ENCODE results near the gene CPVL.

CPVL gene

GRCh38 chr7:29013082-29013695, 133.1 kb downstream of the CPVL start:
- in situ Hi-C loops (cut with HindIII; ENCODE audit: low sequenced_read_pairs): no loop called here

- in situ Hi-C loops (cut with HindIII; ENCODE audit: low sequenced_read_pairs): no loop called here
Observed at GRCh38 chr7:29009947-29010346, 136.4 kb downstream of the CPVL start.

DNA sequence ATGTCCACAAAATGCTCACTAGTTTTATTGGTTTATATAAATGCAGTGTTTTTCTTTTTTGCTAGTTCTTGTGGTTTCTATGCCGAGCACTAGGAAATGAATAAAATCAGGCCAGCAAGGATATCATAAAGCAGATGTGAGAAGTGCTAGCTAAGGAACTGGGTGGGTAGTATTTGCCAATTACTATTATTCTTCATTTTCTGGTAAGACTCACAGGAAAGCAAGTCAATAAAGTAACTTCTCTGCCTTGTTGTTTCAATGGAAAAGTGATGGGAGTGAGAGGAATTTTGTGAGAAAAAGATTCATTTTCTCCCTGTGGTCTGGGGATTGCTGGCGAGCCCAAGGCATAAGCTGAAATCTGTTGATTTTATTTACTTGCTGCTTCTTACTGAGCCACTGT, 137.7 kb downstream of the CPVL start:
- in situ Hi-C loops (cut with HindIII; ENCODE audit: low sequenced_read_pairs): no loop called here

DNA sequence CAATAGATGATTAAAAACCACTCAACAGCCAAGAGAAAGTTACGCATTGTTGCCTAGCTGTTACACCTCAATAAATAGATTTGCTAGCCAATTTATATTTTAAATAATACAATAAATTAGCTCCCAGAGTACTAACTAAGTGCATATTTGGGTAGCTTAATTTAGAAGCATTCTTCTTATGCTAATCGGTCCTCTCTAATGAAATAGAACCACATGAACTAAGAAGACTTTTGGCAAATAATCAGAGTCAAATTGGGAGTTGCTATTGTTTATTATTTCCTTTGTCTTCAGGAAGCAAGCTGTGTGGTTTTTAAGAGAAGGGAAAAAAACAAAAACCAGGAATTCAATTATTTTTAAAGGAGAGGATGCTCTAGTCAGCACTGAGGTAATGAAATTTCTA, 139.2 kb downstream of the CPVL start:
- in situ Hi-C loops (cut with HindIII; ENCODE audit: low sequenced_read_pairs): no loop called here

DNA sequence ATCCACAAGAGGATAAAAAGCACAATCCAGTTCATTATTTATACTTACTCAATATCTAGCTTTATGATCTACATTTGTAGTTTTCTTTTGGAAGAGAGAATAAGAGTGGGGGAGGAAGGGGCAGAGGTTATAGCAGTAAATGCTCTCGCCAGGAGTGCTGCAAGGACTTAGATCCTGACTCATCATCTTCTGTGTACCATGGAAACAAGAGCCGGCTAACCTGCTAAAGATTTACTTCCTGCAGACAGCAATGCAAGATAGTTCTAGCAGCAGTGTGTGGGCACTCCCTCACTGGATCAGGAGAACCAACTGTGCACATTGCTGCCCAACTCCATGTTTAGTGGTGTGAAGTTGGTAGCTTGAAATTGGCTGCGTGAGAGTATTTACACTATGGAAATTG, 140.5 kb downstream of the CPVL start:
- in situ Hi-C loops (cut with HindIII; ENCODE audit: low sequenced_read_pairs): no loop called here

GRCh38 chr7:29005406-29005805, 140.9 kb downstream of the CPVL start:
- in situ Hi-C loops (cut with HindIII; ENCODE audit: low sequenced_read_pairs): no loop called here

GRCh38 chr7:29003703-29004102, 142.6 kb downstream of the CPVL start:
- in situ Hi-C loops (cut with HindIII; ENCODE audit: low sequenced_read_pairs): no loop called here

GRCh38 chr7:29000717-29001076, 145.6 kb downstream of the CPVL start:
- in situ Hi-C loops (cut with HindIII; ENCODE audit: low sequenced_read_pairs): no loop called here

DNA sequence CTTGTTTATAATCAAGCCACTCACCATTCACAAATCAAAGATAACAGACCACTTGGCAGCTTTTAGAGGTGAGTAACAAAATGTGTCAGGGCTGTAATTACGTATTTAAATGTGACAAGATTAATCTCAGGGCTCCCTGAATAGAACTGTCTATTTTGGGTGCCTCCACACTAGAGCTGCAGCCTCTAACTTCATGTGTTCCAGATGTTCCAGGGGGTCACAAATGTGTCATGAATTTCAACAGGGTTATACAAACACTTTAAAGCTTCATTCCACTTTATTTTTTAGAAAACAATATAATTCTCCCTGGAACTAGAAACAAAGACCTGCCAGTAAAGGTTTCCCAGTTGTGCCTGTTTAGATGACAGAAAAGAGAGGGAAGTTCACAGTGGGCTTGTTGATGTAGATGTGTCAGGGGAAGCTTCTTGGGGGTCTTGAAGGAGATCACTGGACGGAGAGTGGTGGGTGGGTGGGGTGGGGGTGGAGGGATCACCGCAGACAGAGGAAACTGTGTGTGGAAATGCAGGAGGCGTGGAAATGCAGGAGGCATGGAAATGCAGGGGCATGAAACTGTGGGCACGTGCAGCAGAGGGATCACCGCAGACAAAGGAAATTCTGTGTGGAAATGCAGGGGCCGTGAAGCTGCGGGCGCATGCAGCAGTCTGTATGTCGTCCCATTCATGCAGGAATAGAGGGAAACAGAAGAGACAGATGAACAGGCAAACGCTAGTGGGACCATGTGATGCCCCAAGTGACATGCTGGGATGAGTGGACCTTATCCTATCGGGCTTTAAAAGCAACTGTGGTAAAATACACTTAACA, 146.2 kb downstream of the CPVL start:
- in situ Hi-C loops (cut with HindIII; ENCODE audit: low sequenced_read_pairs): no loop called here

- in situ Hi-C loops (cut with HindIII; ENCODE audit: low sequenced_read_pairs): no loop called here
Observed at GRCh38 chr7:28999427-28999826, 146.9 kb downstream of the CPVL start.

GRCh38 chr7:28998105-28998504, 148.2 kb downstream of the CPVL start:
- in situ Hi-C loops (cut with HindIII; ENCODE audit: low sequenced_read_pairs): no loop called here

GRCh38 chr7:28996836-28997235, 149.5 kb downstream of the CPVL start:
- in situ Hi-C loops (cut with HindIII; ENCODE audit: low sequenced_read_pairs): no loop called here

GRCh38 chr7:28993371-28993770, 153.0 kb downstream of the CPVL start:
- in situ Hi-C loops (cut with HindIII; ENCODE audit: low sequenced_read_pairs): no loop called here

DNA sequence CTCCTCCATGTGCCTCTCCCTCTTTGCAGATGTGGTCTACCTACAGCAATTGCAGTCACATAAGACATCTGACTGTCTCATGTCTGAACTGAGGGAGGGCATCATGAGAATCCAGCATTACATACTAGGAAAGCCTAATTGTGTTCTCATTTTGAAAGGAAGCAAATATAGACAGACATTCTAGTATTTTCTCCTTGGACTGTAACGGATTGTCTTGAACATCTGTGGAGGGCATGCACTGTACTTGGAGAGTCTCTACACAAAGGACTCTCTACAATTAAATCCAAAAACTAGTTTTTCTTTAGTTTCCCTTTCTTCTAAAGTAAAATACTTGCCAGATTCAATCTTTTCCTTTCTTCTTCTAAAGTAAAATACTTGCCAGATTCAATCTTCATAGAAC, 153.5 kb downstream of the CPVL start:
- in situ Hi-C loops (cut with HindIII; ENCODE audit: low sequenced_read_pairs): no loop called here

DNA sequence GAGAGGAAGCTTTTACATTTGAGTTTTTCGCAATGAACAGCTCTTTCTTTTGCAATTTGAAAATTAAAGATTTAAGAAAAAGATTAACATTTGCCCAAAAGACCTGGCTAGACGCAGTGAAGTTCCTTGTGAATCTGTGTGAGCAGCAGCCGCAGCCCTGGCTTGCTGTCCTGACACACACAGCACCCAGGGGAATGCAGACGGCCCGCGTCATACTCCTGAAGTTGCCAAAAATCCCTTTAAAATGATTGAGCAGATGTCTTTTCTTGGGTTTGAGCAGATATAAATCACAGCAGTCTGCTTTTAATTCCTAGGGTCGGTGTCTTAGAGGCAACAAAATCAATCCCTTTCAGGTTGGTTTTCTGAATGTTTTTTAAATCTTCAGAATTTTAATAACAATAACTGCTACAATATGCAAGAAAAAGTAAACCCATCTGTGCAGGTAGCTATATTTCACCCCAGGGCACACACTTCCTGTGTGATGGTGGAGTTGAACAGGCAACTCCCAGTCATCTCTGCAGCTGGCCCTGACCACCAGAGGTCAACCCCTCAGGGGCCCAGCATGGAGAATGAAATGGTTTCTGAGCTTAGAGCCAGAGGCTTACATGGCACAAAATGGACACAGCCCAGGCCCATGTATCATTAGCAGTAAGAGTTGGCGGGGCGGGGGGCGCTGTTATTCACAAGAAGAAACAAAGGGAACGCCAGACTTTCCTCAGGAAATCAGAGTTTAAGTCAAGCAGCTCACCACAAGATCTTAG, 156.0 kb downstream of the CPVL start:
- in situ Hi-C loops (cut with HindIII; ENCODE audit: low sequenced_read_pairs): no loop called here

DNA sequence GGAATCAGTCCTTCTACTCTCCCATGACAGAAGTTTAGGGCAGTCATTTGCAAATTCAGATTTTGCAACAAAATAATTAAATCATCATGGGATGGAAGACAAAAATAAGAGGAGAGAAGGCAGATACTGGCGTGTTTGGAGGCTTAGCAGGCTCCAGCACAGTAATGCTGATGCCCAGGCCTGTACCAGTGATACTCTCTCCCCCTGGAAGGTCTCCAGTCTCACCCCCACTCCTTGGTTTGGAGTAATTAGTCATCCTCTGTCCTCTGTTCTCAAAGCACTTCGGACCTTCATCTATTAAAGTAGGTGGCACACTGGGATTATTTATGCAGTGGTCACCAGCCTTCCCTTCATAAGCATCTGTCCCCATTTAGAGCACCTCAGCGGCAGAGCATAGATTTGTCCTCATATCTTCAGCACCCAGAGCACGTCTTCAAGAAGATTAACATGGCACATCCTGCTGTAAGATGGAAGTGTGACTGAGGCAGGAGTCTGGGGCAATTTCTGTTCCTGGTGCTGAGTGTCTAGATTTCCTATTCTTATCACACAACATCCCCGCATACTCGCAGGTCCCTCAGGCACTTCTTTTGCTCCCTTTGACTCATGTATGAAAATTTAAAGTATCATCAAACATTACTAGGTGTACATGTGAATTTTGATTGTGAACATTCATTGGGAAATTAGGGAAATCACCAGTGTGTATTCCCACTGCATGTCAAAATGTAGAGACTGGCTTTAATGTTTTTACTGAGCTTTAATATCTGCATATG, 156.9 kb downstream of the CPVL start:
- in situ Hi-C loops (cut with HindIII; ENCODE audit: low sequenced_read_pairs): no loop called here

GRCh38 chr7:28988810-28989209, 157.5 kb downstream of the CPVL start:
- in situ Hi-C loops (cut with HindIII; ENCODE audit: low sequenced_read_pairs): no loop called here

- in situ Hi-C loops (cut with HindIII; ENCODE audit: low sequenced_read_pairs): no loop called here
Observed at GRCh38 chr7:28988091-28988490, 158.2 kb downstream of the CPVL start.

- in situ Hi-C loops (cut with HindIII; ENCODE audit: low sequenced_read_pairs): no loop called here
Observed at GRCh38 chr7:28986765-28987110, 159.6 kb downstream of the CPVL start.

DNA sequence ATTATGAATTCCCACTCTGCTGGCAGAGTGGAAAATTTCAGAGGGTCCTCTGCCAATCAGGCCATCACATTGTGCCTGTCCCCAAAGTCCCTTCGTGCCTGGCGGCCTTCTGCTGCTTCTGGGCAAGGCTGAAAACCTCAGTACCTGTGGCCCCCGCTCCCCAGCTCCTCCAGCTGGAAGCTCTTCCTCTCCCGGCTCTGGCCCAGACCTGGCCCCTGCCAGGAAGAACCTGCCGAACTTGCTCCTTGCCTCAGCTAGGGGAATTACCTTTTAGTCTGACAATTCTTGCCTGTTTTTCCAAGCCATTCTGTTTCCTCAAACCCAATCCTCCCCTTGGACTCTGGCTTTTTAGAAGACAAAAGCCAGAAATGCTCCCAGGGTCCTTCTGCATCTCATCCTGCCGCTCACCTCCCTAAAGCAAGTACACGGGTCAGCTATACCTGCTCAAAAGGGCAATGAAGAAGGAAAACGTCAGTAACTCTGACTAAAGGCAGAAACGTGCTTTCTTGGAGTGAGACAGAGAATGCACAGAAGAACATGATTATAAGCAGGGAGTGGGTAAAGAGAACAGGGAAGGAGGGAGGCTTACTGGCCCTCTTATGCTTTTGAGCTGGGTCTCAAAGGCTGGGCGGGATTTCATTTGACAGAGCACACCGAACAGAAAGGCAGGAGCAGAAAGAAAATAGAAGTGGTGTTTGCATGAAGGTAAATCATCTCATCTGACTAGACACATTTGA, 160.1 kb downstream of the CPVL start:
- in situ Hi-C loops (cut with HindIII; ENCODE audit: low sequenced_read_pairs): no loop called here

- in situ Hi-C loops (cut with HindIII; ENCODE audit: low sequenced_read_pairs): no loop called here
Observed at GRCh38 chr7:28984631-28985030, 161.7 kb downstream of the CPVL start.
